Dendritic cell treated with granulocyte-macrophage colony-stimulating factor and Interleukin-4, amounts not matched to agents 40 ng/mL and 50 ng/mL, for 4 days (primary cell): Measurements from ENCODE around the gene ULBP3.
"Not testable (repeated sequence)": the region's sequence is repeated elsewhere in the genome, so short reads cannot be mapped to it uniquely, and the experiment has no call there.

Experiments
- H3K27ac Mint-ChIP-seq: one replicate; pipeline ENCODE4 v1.8.0; 2022; ENCODE audit warnings: mild to moderate bottlenecking, mixed read lengths
- H3K27me3 Mint-ChIP-seq: one replicate; pipeline ENCODE4 v1.8.0; 2022; ENCODE audit warnings: mild to moderate bottlenecking, mixed read lengths
- H3K36me3 Mint-ChIP-seq: one replicate; pipeline ENCODE4 v1.8.0; 2022; ENCODE audit warnings: low read depth, mixed read lengths
- H3K4me1 Mint-ChIP-seq: one replicate; pipeline ENCODE4 v1.8.0; 2022; ENCODE audit warnings: low read depth, mixed read lengths
- H3K4me3 Mint-ChIP-seq: one replicate; pipeline ENCODE4 v1.8.0; 2022; ENCODE audit warnings: mild to moderate bottlenecking, moderate library complexity, mixed read lengths
- H3K9me3 Mint-ChIP-seq: one replicate; pipeline ENCODE4 v1.8.0; 2022; ENCODE audit warnings: mixed read lengths
- intact Hi-C: fragments of 100-400 bp; cut with micrococcal nuclease; formaldehyde crosslinking; loops from one replicate; pipeline ENCODE4 v1.15.0; 2022

ULBP3 gene

DNA sequence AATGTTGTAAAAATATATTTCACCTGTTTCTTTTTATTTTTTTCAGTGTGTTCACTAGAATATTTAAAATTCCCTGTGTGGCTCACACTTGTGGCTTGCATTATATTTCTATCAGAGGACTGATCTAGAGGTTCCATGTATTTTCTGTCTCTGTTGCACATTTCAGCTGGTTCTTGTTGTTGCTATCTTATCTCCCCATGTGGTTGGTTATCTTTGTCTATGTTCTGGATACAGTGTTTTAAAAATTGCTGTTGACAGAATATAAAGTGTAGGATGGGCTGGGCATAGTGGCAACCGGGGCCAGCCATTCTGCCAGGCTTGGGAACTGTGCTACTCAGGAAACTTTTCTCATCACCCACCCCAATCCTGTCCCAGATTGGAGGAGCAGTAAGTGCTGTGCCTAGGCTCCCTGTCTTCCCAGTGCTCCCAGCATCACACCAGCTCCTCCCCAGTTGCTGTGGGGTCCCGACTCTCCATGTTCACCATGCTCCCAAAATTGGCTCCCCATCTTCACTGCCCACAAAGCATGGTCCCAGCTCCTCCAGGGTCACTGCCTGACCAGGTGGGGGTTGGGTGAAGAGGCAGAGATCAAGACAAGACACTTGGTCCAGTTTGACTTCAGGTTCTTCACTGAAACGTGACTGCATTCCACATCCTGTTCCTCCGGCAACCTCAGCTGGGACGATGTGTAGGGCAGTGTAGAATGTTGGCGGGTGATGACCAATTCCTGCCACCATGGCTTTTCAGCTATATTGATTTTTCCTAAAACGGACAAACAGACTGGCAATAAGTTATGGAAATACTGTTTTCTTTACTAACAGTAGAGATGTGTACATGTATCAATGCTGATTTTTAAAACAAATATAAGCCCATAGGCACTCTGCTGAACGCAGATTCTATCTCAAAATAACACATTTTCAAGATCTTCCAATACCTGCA lies 55.8 kb downstream of the ULBP3 start:
- Mint-ChIP-seq H3K27me3 (peaks cover 83% of the 10 kb centered on the region), H3K4me1 (peaks cover 14% of the 10 kb centered on the region)
- intact Hi-C loops, H3K27ac Mint-ChIP-seq, H3K9me3 Mint-ChIP-seq, H3K4me3 Mint-ChIP-seq, H3K36me3 Mint-ChIP-seq: not testable (repeated sequence)
